ENCODE measurements around the gene NLRC5. TPM values are rescaled to one million over a fixed set of nuclear protein-coding genes. Genes with fewer than 3 reads are reported as not detected.

Gene NLRC5
- total RNA-seq, 1 experiment from 2014 or later = 2.4 TPM

- no peak overlapping the region for H3K27ac ChIP-seq (ENCODE audit: insufficient read length, low read depth, low read length)
- H3K23me2 ChIP-seq (ENCODE audit: insufficient read length, low read depth, low read length, poor library complexity, severe bottlenecking) = no peaks in the 10 kb centered on the region
- H3K4me1 ChIP-seq (ENCODE audit: insufficient read depth, low read length) = peaks cover 6% of the 10 kb centered on the region
- no peak overlapping the region for H2AFZ ChIP-seq (ENCODE audit: low read length)
- no peak for DNase-seq
- WGBS (ENCODE audit: extremely low coverage, insufficient read length, low lambda C conversion rate) = no CpG with 5 or more reads among the region's 5 CpGs
- no peaks in the 10 kb centered on the region for H3K79me1 ChIP-seq (ENCODE audit: insufficient read depth, low read depth, low read length, poor library complexity, severe bottlenecking)
- no peak overlapping the region for H3T11ph ChIP-seq (ENCODE audit: low read length)
- no peak overlapping the region for H4K91ac ChIP-seq (ENCODE audit: insufficient read length, low read depth, low read length)
- no peak overlapping the region for H2AK5ac ChIP-seq (ENCODE audit: insufficient read length, low read length)
- no peaks in the 10 kb centered on the region for H3K9me3 Mint-ChIP-seq
- H3K27ac Mint-ChIP-seq = no peak overlapping the region
- H3K23ac ChIP-seq (ENCODE audit: insufficient read length, low read depth, low read length) = no peak overlapping the region
- no peaks in the 10 kb centered on the region for H3K9me3 ChIP-seq (ENCODE audit: control insufficient read depth, low read depth, low read length)
- no peak for TF ChIP-seq CTCF (conservative IDR thresholded peaks at IDR 0.05)
- H3K4me1 Mint-ChIP-seq = peaks cover 11 to 21% of the 10 kb centered on the region in 2 experiments
- no peak overlapping the region for H2BK12ac ChIP-seq (ENCODE audit: insufficient read length, low read depth, low read length)
- no peak overlapping the region for H3K56ac ChIP-seq (ENCODE audit: insufficient read length, low read depth, low read length)
- H4K8ac ChIP-seq (replicated peaks; ENCODE audit: insufficient read length, low read depth, low read length) = no peak overlapping the region
- H4K5ac ChIP-seq (ENCODE audit: insufficient read length, low read depth, low read length) = no peak overlapping the region
- H4K20me1 ChIP-seq (ENCODE audit: control insufficient read depth, insufficient read depth, insufficient read length) = no peaks in the 10 kb centered on the region
- H3K4me3 Mint-ChIP-seq = no peak overlapping the region
- H3K36me3 Mint-ChIP-seq (ENCODE audit: insufficient read depth in 1 of 3, low read depth in 3 of 3) = peaks cover 0 to 4% (median 0%) of the 10 kb centered on the region in 3 experiments; a peak in 3 of 7 replicates
- H3K27me3 Mint-ChIP-seq (ENCODE audit: low read depth) = peaks cover 1% of the 10 kb centered on the region; the same call in 1 of the 2 replicates
- no peak overlapping the region for H3K4me2 ChIP-seq (ENCODE audit: insufficient read depth, insufficient read length, low read length)
- H3K79me2 ChIP-seq (ENCODE audit: insufficient read depth, low read length) = no peaks in the 10 kb centered on the region
- H2BK120ac ChIP-seq (ENCODE audit: low read depth, low read length, poor library complexity, severe bottlenecking) = no peak overlapping the region
- no peak overlapping the region for H3K18ac ChIP-seq (ENCODE audit: insufficient read length, low read depth, low read length)
- H2BK15ac ChIP-seq (ENCODE audit: low read depth, low read length) = no peak overlapping the region
- H3K27me3 ChIP-seq (ENCODE audit: insufficient read depth, low read length) = no peaks in the 10 kb centered on the region
- H2BK20ac ChIP-seq (ENCODE audit: low read depth, low read length, poor library complexity, severe bottlenecking) = no peak overlapping the region
- H2BK5ac ChIP-seq (ENCODE audit: insufficient read length, low read length) = no peak overlapping the region
- no peak overlapping the region for H3K9ac ChIP-seq (ENCODE audit: extremely low read depth, insufficient read length, low read length)
- no peak overlapping the region for H3K14ac ChIP-seq (ENCODE audit: insufficient read depth, low read length)
- H3K4ac ChIP-seq (ENCODE audit: low read depth, low read length) = no peak overlapping the region
Observed at GRCh38 chr16:57113664-57114063, 124.3 kb downstream of the NLRC5 start.

Measured in H9 (cell line).